DMS53 (cell line): ENCODE results near the gene MEI4.

ENCODE experiments used
- DNase-seq: peaks from one replicate; lab custom pipeline; 2025; lab: John Stamatoyannopoulos, UW

The MEI4 gene

GRCh38 chr6:77965449-77965848 lies 312.6 kb downstream of the MEI4 start:
- no peak for DNase-seq

GRCh38 chr6:77972334-77972733 lies 319.5 kb downstream of the MEI4 start:
- no peak for DNase-seq
